GM12873 (cell line): ENCODE data around the gene TRAP1.

Experiments used
- CTCF ChIP-seq: IDR thresholded peaks from 2 replicates; pipeline ENCODE4 v1.5.1; 2012; ENCODE audit warnings: low read depth, mild to moderate bottlenecking, moderate library complexity, low read length, control low read depth; ENCODE audit not compliant: insufficient read depth; ENCODE audit errors: missing control alignments

The TRAP1 gene

GRCh38 chr16:3669082-3669481 lies 48.2 kb downstream of the TRAP1 start:
- TF ChIP-seq CTCF: no peak

- no peak for TF ChIP-seq CTCF
Measured at GRCh38 chr16:3668626-3669025, 48.7 kb downstream of the TRAP1 start.

GRCh38 chr16:3665508-3665907 lies 51.8 kb downstream of the TRAP1 start:
- TF ChIP-seq CTCF: peak; percentile 29

GRCh38 chr16:3664187-3664896 lies 53.0 kb downstream of the TRAP1 start:
- TF ChIP-seq CTCF: no peak

- no peak for TF ChIP-seq CTCF
Measured at GRCh38 chr16:3662601-3663000, 54.7 kb downstream of the TRAP1 start.

GRCh38 chr16:3661922-3662321 lies 55.4 kb downstream of the TRAP1 start:
- TF ChIP-seq CTCF: no peak

- no peak for TF ChIP-seq CTCF
Measured at GRCh38 chr16:3661311-3661710, 56.0 kb downstream of the TRAP1 start.
